Activated B cell treated with CpG ODN at 0.5 μM for 24 hours (primary cell): ENCODE measurements around the gene PBX3. TPM values are rescaled to one million over a fixed set of nuclear protein-coding genes. Genes with fewer than 3 reads are reported as not detected.
A peak's percentile ranks its signal among the peaks of the same experiment; 100 is the strongest.

Source experiments
- ATAC-seq: fragments of 200-7000 bp; cut with Tn5 transposase; one replicate; pipeline ENCODE4 v1.10.0; 2021; ENCODE audit warnings: low read depth, mild to moderate bottlenecking, moderate library complexity
- CTCF ChIA-PET: fragments of 350-600 bp; sonication (Branson Sonifier 250); formaldehyde crosslinking; loops from one replicate; lab custom pipeline; 2021; ENCODE audit warnings: antibody characterized with exemption; lab: Charles Lee
- POLR2A ChIA-PET: fragments of 350-600 bp; sonication (Branson Sonifier 250); formaldehyde crosslinking; loops from one replicate; lab custom pipeline; 2021; ENCODE audit warnings: antibody characterized with exemption; lab: Charles Lee
- DNase-seq: peaks from one replicate; pipeline ENCODE4 v3.0.0; 2022
- H3K27ac Mint-ChIP-seq: one replicate; pipeline ENCODE4 v1.8.0; 2020; ENCODE audit warnings: mixed read lengths
- H3K27me3 Mint-ChIP-seq: one replicate; pipeline ENCODE4 v1.8.0; 2021; ENCODE audit warnings: mixed read lengths
- H3K36me3 Mint-ChIP-seq: one replicate; pipeline ENCODE4 v1.8.0; 2021; ENCODE audit warnings: low read depth, mixed read lengths
- H3K4me1 Mint-ChIP-seq: one replicate; pipeline ENCODE4 v1.8.0; 2021; ENCODE audit warnings: mixed read lengths
- H3K4me3 Mint-ChIP-seq: one replicate; pipeline ENCODE4 v1.8.0; 2020; ENCODE audit warnings: mild to moderate bottlenecking, mixed read lengths
- H3K9me3 Mint-ChIP-seq: one replicate; pipeline ENCODE4 v1.8.0; 2020; ENCODE audit warnings: mixed read lengths
- CTCF ChIP-seq: fragments of 200-600 bp; IDR thresholded peaks from one replicate; pipeline ENCODE4 v1.8.0; 2022; ENCODE audit warnings: antibody characterized with exemption, mild to moderate bottlenecking
- intact Hi-C: fragments of 100-400 bp; cut with micrococcal nuclease; formaldehyde crosslinking; loops from one replicate; pipeline ENCODE4 v1.15.1; 2024
- total RNA-seq: library from RNA; stranded (reverse); gene quantifications from 2 replicates; pipeline ENCODE4 v1.2.3, GENCODE V29; 2022

The PBX3 gene
- total RNA-seq, 1 donor from 2014 or later: 37.2 TPM

DNA sequence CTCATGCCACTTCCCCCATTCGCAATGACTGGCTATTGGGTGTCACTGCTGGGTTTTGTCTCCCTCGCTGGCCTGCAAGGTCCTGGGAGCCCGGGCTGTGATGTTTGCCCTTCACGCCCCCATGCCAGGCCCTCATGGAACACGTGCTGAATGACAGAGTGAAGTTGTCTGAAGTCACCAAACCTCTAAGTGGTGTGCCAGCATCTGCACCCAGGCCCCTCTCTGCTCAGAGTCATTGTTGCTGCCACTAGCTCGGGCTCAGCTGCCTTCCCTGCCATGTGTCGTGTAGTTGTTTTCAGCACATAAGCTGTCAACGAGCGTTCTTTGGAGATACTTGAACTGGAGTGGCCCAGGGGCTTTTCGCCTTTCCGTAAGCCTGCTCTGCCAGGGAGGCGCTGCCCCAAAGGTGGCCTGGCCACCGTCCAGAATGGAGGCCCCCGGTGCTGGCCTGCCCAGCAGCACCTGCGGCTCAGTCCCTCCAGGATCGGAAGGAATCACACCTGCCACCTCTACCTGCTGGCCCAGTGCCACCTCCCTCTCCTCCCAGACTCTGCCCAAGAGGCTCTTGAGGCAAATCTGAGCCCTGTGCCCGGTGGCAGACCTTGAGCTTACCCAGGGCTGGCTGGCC lies 250.1 kb downstream of the PBX3 start:
- no peak for ATAC-seq
- ChIA-PET CTCF (no interaction called here), POLR2A (no interaction called here)
- Mint-ChIP-seq H3K9me3 (no peaks in the 10 kb centered on the region), H3K4me3 (no peak overlapping the region), H3K27ac (no peak overlapping the region), H3K27me3 (peaks cover 7% of the 10 kb centered on the region), H3K36me3 (no peaks in the 10 kb centered on the region), H3K4me1 (no peaks in the 10 kb centered on the region)
- intact Hi-C loops: no loop called here
- TF ChIP-seq CTCF: no peak
- no peak for DNase-seq

DNA sequence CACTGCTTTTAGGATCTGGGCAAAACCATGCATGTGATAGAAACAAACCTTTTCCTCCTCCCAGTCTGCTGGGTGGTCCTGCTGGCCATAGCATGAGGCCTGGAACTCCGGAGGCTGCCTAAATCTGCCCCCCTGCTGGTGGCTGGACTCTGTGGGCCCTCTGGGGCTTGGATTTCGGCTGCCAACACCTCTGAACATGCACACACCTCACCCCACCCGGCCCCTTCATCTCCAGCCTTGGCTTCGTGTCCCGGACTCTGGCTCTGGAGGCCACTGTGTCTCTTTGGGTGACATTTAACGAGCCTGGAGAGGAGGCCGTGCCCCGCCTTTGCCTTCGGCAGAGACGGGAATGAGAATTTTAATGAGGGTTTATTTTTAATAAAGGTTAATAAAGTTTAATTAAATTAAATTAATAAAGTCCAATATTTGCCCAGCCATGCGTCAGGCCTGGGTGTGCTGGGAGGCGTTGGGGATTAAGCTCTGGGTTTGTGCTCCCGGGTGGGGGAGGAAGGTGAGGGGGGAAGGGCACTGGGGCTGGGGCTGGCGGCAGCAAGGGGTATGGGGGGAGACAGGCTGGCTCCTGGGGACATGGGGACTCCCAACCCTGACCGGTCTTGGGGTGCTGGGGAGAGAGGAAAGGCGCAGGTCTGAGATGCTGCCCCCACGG lies 251.8 kb downstream of the PBX3 start:
- H3K27ac Mint-ChIP-seq: no peak overlapping the region
- DNase-seq: no peak
- no peak overlapping the region for H3K4me3 Mint-ChIP-seq
- H3K9me3 Mint-ChIP-seq: no peaks in the 10 kb centered on the region
- no peaks in the 10 kb centered on the region for H3K4me1 Mint-ChIP-seq
- intact Hi-C loops: no loop called here
- H3K36me3 Mint-ChIP-seq: no peaks in the 10 kb centered on the region
- H3K27me3 Mint-ChIP-seq: peaks cover 7% of the 10 kb centered on the region
- POLR2A ChIA-PET: no interaction called here
- ATAC-seq: no peak
- TF ChIP-seq CTCF: no peak
- CTCF ChIA-PET: no interaction called here

DNA sequence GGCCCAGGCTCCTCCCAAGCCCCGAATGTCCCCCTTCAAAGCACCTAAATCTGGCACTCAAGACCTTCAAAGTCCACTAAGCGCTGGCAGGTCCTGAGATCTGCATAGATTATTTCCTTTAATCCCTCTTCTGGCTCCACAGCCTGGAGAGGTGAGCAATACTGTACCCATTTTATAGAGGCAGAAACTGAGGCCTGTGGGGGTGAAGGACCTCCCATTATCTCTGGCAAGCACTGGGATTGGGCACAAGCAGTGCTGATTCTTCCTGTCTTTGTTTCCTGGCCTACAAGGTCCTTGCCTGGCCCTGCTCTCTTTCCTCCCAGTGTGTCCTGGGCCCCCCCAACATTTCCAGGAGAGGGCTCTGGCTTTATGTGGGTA lies 252.3 kb downstream of the PBX3 start:
- POLR2A ChIA-PET: no interaction called here
- Mint-ChIP-seq H3K4me3 (no peak overlapping the region), H3K36me3 (no peaks in the 10 kb centered on the region), H3K4me1 (no peaks in the 10 kb centered on the region), H3K9me3 (no peaks in the 10 kb centered on the region), H3K27me3 (peaks cover 7% of the 10 kb centered on the region), H3K27ac (no peak overlapping the region)
- no peak for TF ChIP-seq CTCF
- intact Hi-C loops: no loop called here
- no peak for ATAC-seq
- no peak for DNase-seq
- CTCF ChIA-PET: no interaction called here

GRCh38 chr9:126000256-126000655 lies 253.1 kb downstream of the PBX3 start:
- ATAC-seq: no peak
- Mint-ChIP-seq H3K27me3 (peaks cover 5% of the 10 kb centered on the region), H3K36me3 (no peaks in the 10 kb centered on the region), H3K4me1 (no peaks in the 10 kb centered on the region), H3K4me3 (no peak overlapping the region), H3K9me3 (no peaks in the 10 kb centered on the region), H3K27ac (no peak overlapping the region)
- CTCF ChIA-PET: no interaction called here
- DNase-seq: peak; percentile 6
- POLR2A ChIA-PET: no interaction called here
- no peak for TF ChIP-seq CTCF
- intact Hi-C loops: no loop called here

DNA sequence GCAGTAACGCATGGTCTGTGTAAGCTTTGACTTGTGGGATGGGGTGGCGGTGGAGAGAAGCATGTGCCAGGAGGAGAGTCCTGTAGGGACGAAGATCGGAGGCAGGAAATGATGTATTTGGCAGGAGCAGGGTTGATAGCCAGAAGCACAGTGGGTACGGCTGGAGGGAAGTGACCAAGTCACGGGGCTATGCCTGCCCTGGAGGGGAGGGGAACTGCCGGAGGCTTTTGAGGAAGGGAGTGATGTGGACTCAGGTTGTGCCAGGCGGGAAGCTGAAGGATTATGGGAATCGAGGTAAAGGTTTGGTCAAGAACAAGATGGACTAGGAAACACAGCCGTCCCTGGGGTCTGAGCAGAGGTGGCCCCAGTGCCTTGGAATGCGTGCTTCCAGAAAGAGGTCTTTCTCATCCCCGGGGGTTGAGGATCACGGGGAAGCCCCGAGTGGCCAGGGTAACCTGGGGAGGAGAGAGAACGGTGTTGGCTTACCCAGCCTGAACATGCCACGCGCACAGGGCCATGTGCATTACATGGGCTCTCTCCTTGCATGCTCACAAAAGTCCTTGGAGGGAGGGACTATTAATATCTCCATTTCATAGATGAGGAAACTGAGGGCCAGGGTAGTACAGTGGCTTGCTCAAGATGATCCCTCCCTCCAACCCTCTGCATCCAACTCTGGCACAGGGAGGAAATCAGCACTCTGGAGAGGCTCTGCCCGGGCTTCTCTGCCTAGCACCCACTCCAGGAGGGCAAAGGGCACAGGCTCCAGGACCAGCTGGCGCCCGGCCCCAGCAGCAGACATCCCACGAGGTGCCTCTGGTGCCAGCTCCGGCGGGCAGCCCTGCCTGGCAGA lies 253.8 kb downstream of the PBX3 start:
- Mint-ChIP-seq H3K36me3 (no peaks in the 10 kb centered on the region), H3K4me1 (no peaks in the 10 kb centered on the region), H3K27ac (no peak overlapping the region), H3K4me3 (no peak overlapping the region), H3K9me3 (no peaks in the 10 kb centered on the region), H3K27me3 (peaks cover 5% of the 10 kb centered on the region)
- DNase-seq (peak; percentile 6), ATAC-seq (no peak)
- ChIA-PET POLR2A (no interaction called here), CTCF (no interaction called here)
- intact Hi-C loops: no loop called here
- TF ChIP-seq CTCF: no peak
